HG02885 (cell line): ENCODE measurements around the gene CFAP97D2.
"Not testable (repeated sequence)": the region's sequence is repeated elsewhere in the genome, so short reads cannot be mapped to it uniquely, and the experiment has no call there.

ENCODE experiments used
- ATAC-seq: cut with Tn5 transposase; IDR thresholded peaks from one replicate; pipeline ENCODE4 v1.9.1; 2021; ENCODE audit warnings: mild to moderate bottlenecking; ENCODE audit not compliant: unreplicated experiment, poor library complexity

Gene CFAP97D2

DNA sequence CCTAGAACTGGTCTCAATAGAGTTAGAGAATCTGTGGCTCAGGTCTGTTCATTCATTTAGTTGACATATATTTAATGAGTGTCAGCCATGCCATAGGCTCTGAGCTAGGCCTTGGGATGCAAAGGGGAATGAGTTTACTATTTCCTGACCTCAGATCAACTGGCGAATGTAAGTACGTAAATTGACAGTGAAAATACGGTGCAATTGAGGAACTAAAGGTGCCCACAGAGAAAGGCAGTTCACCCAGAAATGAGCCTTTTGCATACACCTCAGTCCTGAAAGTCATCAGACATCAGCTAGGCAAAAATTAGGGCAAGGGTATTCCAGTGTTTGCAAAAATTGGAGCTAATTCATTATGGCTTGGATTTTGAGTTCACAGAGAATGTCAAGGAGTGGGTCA lies 81.8 kb downstream of the CFAP97D2 start:
- ATAC-seq = no peak

DNA sequence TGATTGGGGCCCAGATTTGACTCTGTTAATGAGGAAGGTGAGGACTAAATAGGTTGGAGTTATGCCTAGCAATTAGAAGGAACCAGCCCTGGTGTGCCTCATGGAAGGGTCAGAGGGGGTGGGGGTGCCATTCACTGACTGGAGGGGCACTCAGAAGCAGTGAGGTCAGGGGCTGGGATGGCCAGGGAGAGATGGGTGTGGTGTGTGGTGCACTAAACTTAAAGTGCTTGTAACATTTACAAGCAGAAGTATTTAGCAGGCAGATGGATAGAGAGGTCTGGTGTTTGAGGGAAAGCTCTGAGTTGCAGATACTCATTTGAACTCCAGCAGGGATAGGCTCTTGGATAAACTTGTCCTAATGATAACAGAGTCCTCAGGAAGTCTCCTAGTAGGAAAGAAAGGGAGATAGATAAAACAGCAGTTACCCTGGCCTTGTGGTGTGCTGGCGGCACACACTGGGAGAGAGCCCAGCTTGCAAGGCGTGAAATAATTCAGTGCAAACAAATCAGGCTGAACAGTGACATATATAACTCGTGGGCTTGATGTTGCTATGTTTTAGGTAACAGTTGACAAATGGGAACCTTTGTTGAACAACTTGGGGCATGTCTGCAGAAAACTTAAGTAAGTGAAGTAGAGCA lies 82.4 kb downstream of the CFAP97D2 start:
- no peak for ATAC-seq

DNA sequence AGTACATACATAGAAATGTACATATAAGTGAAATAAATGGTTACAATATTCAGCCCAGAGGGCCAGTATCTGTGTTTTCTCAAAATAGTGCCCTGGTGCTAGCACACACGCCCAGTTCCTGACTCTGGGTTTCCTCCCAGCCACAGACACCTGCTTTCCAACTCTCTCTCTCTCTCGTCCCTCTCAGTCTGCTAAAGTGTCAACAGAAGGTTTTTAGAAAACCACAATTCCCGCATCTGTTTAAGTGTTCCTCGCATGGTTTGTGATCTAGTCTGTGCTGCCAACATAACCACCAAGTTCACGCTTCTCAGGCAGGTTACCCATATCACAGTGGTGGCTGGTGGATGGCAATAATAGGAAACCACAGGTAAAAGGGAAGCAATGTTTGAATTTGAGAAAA lies 84.5 kb downstream of the CFAP97D2 start:
- no peak for ATAC-seq

DNA sequence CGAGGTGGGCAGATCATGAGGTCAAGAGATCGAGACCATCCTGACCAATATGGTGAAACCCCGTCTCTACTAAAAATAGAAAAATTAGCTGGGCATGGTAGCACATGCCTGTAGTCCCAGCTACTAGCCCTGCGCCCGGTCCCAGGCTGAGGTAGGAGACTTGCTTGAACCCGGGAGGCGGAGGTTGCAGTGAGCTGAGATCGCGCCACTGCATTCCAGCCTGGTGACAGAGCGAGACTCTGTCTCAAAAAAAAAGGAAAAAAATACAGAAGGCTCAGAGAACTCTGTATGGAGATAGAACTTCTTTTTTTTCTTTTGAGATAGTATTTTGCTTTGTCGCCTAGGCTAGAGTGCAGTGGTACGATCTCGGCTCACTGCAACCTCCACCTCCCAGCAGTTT lies 85.3 kb downstream of the CFAP97D2 start:
- not testable (repeated sequence) for ATAC-seq

DNA sequence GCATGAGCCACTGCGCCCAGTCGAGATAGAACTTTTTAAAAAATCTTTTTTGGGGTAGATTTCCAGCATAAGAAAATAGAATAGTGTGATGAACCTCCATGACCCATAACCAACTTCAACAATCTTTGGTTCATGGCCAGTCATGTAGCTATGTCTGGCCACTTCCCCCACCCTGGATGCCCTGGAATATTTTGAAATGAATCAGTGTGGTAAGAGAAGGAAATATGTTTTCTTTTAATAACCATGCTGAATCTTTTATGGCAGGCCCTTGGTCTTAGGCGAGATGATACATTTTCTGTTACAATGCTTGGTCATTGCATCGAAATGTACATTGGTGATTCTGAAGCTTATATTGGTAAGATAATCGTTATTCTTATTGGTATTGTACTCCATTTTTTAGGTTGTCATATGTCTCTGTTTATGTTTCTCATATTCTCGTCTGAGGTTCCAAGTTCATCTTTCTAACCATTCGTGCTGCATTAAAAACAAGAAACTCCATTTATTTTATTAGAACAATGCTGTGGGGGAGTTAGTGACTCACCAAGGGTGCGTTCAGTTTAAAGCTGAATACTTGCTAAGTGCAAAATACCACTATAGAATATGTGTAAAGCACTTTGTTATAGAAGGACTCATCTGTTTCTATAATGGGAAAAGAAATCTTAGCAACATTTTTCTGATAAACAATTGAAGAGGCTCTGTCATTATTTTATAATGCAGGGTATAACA lies 86.0 kb downstream of the CFAP97D2 start:
- ATAC-seq = no peak

DNA sequence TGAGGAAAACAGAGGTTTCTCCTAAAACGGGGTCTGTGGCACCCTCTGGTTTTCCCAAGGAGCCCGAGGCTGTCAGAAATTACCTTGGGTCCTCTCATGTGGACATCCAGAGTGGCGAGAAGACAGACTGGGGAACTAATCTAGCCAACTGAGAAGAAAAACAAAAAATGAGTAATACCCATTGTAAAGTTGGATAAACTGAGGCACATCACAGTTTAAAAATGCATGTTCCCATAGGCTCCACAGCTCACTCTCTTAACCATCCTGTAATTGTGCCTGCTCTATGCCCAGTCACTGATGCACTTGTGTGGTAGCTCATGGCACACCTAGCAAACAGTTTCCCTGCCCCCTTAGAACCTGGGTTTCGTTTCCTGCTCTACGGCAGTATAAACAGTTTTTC lies 87.2 kb downstream of the CFAP97D2 start:
- no peak for ATAC-seq

DNA sequence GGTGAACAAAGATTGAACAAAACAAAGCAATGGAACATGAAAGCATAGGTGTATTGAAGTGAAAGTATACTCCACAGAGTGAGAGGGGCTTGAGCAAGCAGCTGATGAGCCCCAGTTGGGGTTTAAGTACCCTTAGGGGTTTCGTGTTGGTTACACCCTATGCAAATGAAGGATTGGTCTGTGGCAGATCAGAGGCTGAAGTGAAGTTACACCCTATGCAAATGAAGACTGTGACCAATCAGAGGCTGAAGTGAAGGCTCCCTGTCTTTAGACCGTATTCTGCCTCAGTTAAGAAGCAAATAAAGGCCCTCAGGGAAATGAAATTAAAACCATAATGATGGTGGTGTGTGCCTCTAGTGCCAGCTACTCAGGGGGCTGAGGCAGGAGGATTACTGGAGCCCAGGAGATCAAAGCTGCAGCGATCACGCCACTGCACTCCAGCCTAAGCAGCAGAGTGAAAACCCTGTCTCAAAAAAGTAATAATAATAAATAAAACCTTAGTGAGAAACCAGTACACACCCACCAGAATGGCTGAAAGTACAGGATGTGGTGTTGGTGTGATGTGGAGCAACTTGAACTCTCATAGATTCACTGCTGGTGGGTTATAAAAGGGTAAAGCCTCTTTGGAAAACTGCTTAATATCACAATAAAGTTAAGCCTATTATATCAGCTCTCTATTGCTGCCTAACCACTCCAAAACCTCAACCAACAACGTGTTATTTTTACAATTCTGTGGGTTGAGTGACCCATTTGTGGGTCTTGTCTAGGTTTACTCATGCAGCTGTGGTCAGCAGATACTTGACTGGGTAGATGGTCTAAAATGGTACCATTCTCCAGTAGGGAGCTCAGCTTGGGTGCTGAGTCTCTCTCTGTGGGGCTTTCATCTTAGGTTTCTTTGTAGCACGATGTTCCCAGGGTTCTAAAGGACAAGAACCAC lies 89.6 kb downstream of the CFAP97D2 start:
- ATAC-seq = no peak

DNA sequence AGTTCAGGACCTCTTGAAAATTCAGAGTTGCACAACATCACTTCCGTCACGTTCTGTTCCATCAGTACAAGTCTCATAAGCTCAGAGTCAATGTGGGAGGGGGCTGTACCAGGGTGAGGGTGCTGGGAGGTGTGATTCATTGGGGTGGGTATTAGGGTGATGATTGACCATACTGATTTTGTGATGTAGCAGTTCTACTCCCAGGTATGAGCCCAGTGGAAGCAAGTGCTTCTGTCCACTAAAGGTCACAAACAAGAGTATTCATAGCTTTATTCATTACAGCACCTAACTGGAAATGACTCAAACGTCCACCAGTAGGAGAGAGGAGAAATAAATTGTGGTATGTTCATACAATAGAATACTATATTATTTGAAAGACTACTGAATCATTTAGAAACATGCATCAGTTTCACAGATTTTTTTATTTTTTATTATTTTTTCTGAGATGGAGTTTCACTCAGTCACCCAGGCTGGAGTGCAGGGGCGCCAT lies 90.3 kb downstream of the CFAP97D2 start:
- ATAC-seq = no peak
